Endothelial cell of hepatic sinusoid (primary cell): ENCODE results near the gene ABCG2.

ENCODE experiments used
- in situ Hi-C: cut with HindIII; loops from 2 replicates; pipeline ENCODE4 v1.10.0; 2017; ENCODE audit warnings: low sequenced_read_pairs

The ABCG2 gene

DNA sequence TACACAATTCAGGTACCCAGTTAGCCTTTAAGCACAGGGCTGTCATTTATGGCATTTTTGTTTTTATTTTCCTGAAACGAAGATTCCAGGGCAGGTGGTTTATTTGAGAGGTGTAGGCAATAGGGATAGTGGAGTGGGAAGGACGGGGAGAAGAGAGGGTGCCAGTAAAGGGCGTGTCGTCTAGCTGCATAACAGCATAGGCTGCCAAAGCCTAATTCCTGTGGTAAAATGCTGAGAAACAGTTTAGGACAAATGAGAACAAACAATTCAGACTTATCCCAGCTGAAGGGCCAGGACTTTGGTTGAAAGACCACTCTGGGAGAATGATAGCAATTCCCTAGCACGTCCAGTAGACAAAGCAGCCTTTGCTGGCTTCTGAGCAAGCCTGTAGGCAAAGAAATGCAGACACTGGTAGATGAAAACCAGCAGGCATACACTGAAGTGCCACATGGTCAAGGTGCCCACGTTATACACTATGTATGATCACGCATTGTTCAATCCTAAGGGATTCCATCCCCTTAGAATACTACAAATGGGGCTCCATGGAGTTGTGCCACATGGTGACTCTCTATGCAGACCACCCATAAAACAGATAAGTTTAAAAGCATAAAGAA lies 80.4 kb downstream of the ABCG2 start:
- in situ Hi-C loops, result no loop called here

DNA sequence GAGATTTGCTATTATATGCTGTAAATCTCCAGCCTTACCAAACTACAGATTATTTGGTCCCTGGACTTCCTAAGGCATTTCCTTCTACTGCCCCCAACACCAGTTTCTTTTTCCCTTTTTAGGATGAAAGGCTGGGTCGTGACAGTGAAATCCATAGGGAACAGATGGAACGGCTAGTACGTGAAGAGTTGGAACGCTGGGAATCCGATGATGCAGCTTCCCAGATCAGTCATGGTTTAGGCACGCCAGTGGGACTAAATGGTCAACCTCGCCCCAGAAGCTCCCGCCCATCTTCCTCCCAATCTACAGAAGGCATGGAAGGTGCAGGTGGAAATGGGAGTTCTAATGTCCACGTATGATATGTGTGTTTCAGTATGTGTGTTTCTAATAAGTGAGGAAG lies 83.1 kb downstream of the ABCG2 start:
- in situ Hi-C loops, result no loop called here

- in situ Hi-C loops, result no loop called here
These were observed 88.4 kb downstream of the ABCG2 start for GRCh38 chr4:88070031-88070430.

GRCh38 chr4:88064410-88064809 lies 94.0 kb downstream of the ABCG2 start:
- in situ Hi-C loops, result no loop called here

GRCh38 chr4:88063634-88064296 lies 94.7 kb downstream of the ABCG2 start:
- in situ Hi-C loops, result no loop called here

GRCh38 chr4:88062843-88063242 lies 95.6 kb downstream of the ABCG2 start:
- in situ Hi-C loops, result no loop called here

GRCh38 chr4:88062311-88062710 lies 96.1 kb downstream of the ABCG2 start:
- in situ Hi-C loops, result no loop called here

- in situ Hi-C loops, result no loop called here
These were observed 98.0 kb downstream of the ABCG2 start for GRCh38 chr4:88060431-88060830.

- in situ Hi-C loops, result no loop called here
These were observed 98.7 kb downstream of the ABCG2 start for GRCh38 chr4:88059766-88060165.

GRCh38 chr4:88058295-88058694 lies 100.1 kb downstream of the ABCG2 start:
- in situ Hi-C loops, result no loop called here

DNA sequence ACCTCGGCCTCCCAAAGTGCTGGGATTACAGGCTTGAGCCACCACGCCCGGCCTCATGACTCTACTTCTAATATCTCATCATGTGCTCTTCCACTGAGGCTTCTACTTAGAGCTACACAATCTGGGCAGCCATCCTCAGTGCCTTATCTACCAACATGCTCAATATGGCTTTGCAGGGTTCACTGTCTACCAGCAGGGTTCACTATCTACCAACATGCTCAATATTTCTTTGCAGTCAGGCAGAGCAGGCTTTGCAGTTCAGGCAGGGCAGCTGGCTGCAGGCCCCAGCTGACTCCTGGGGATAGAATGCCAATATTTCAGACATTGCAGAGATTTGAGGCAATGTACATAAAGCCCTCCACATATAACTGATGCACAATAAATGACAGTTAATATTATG lies 103.5 kb downstream of the ABCG2 start:
- in situ Hi-C loops, result no loop called here

- in situ Hi-C loops, result no loop called here
These were observed 104.2 kb downstream of the ABCG2 start for GRCh38 chr4:88054229-88054628.

GRCh38 chr4:88045021-88045420 lies 113.4 kb downstream of the ABCG2 start:
- in situ Hi-C loops, result no loop called here

GRCh38 chr4:88043586-88044340 lies 114.7 kb downstream of the ABCG2 start:
- in situ Hi-C loops, result loop anchor here (5.0 kb wide), 1 partner anchor 464 kb away; no protein-coding TSS in a partner anchor

DNA sequence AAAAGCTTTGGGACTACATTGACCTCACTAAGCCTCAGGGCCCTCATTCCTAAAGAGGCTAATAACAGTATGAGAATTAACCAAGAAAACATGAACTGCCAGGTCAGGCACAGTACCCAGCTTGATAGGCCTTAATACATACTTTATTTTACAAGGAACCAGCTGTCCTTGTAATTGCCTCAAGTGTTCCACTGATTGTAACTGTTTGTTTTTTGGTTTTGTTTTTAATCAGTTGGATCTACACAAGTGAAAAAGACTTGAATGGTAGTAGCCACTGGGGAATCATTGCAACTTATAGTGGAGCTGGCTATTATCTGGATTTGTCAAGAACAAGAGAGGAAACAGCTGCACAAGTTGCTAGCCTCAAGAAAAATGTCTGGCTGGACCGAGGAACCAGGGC lies 115.4 kb downstream of the ABCG2 start:
- in situ Hi-C loops, result loop anchor here (5.0 kb wide), 1 partner anchor 464 kb away; no protein-coding TSS in a partner anchor

DNA sequence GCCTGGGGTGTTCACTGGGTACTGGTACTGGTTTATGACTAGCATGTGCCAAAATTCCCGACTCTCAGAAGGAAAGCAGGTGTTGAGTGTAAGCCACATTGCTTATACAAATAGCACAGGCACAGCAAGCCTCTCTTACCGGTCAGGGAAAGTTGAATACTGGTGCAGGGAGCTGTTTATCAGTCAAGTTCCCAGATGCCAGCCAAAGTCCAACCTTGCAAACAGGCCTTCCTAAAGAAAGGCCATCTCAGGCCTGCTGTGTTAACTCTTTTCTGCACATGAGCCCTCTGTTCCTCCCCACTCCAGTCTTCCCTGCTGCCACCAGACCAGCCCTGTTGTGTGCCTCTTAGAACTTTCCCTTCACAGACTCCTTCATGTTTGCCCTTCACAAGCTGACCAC lies 116.8 kb downstream of the ABCG2 start:
- in situ Hi-C loops, result loop anchor here (5.0 kb wide), 1 partner anchor 466 kb away; no protein-coding TSS in a partner anchor

- in situ Hi-C loops, result loop anchor here (5.0 kb wide), 1 partner anchor 467 kb away; no protein-coding TSS in a partner anchor
These were observed 117.7 kb downstream of the ABCG2 start for GRCh38 chr4:88040707-88041106.
